NT2/D1 (cell line): ENCODE data around the gene LPP.
"Not testable (repeated sequence)": the region's sequence is repeated elsewhere in the genome, so short reads cannot be mapped to it uniquely, and the experiment has no call there.

Experiments used
- DNase-seq: peaks from one replicate; pipeline ENCODE4 v3.0.0-alpha.2; 2011; ENCODE audit warnings: low read depth, low spot score
- H3K27me3 ChIP-seq: 2 replicates; pipeline ENCODE4 v1.6.0; 2011; ENCODE audit warnings: mild to moderate bottlenecking; ENCODE audit not compliant: insufficient read length, insufficient read depth
- H3K36me3 ChIP-seq: 2 replicates; pipeline ENCODE4 v1.6.1; 2011; ENCODE audit warnings: mild to moderate bottlenecking, low read length, mixed read lengths; ENCODE audit not compliant: insufficient read depth, insufficient read length
- H3K4me1 ChIP-seq: 2 replicates; pipeline ENCODE4 v1.5.1; 2011; ENCODE audit not compliant: insufficient read depth, insufficient read length
- H3K4me3 ChIP-seq: 2 replicates; pipeline ENCODE4 v1.5.1; 2011; ENCODE audit warnings: low read depth; ENCODE audit not compliant: insufficient read length
- H3K9ac ChIP-seq: 2 replicates; pipeline ENCODE4 v1.6.0; 2011; ENCODE audit warnings: low read depth; ENCODE audit not compliant: insufficient read length
- H3K9me3 ChIP-seq: 2 replicates; pipeline ENCODE4 v1.5.1; 2011; ENCODE audit warnings: mild to moderate bottlenecking, low read length; ENCODE audit not compliant: insufficient read depth
- SUZ12 ChIP-seq: IDR thresholded peaks from 2 replicates; pipeline ENCODE4 v1.6.1; 2011; ENCODE audit not compliant: insufficient read length, insufficient read depth; ENCODE audit errors: extremely low read depth
- YY1 ChIP-seq: IDR thresholded peaks from 2 replicates; pipeline ENCODE4 v1.6.1; 2011; ENCODE audit not compliant: insufficient read length, insufficient read depth
- ZNF274 ChIP-seq: IDR thresholded peaks from 2 replicates; pipeline ENCODE4 v1.6.1; 2011; ENCODE audit warnings: mild to moderate bottlenecking, low read depth, low read length

Gene LPP

GRCh38 chr3:188434594-188434993 is 280.6 kb downstream of the LPP start:
- Histone ChIP-seq H3K4me1 (no peaks in the 10 kb centered on the region), H3K9ac (no peak overlapping the region), H3K9me3 (no peaks in the 10 kb centered on the region), H3K36me3 (no peaks in the 10 kb centered on the region), H3K4me3 (no peak overlapping the region), H3K27me3 (no peaks in the 10 kb centered on the region)
- no peak for TF ChIP-seq YY1
- TF ChIP-seq ZNF274, result no peak
- TF ChIP-seq SUZ12, result no peak
- no peak for DNase-seq

- no peak overlapping the region for H3K9ac ChIP-seq
- no peaks in the 10 kb centered on the region for H3K4me1 ChIP-seq
- TF ChIP-seq SUZ12, result no peak
- no peak for TF ChIP-seq YY1
- no peak for TF ChIP-seq ZNF274
- H3K9me3 ChIP-seq, result no peaks in the 10 kb centered on the region
- no peaks in the 10 kb centered on the region for H3K27me3 ChIP-seq
- DNase-seq, result no peak
- no peak overlapping the region for H3K4me3 ChIP-seq
- H3K36me3 ChIP-seq, result no peaks in the 10 kb centered on the region
Observed at GRCh38 chr3:188435266-188435665, 281.3 kb downstream of the LPP start.

GRCh38 chr3:188437926-188438325 is 284.0 kb downstream of the LPP start:
- H3K4me3 ChIP-seq, result no peak overlapping the region
- no peaks in the 10 kb centered on the region for H3K9me3 ChIP-seq
- H3K9ac ChIP-seq, result no peak overlapping the region
- TF ChIP-seq SUZ12, result no peak
- TF ChIP-seq YY1, result no peak
- TF ChIP-seq ZNF274, result no peak
- no peaks in the 10 kb centered on the region for H3K36me3 ChIP-seq
- no peak for DNase-seq
- no peaks in the 10 kb centered on the region for H3K4me1 ChIP-seq
- no peaks in the 10 kb centered on the region for H3K27me3 ChIP-seq

- H3K9me3 ChIP-seq, result no peaks in the 10 kb centered on the region
- H3K27me3 ChIP-seq, result no peaks in the 10 kb centered on the region
- H3K36me3 ChIP-seq, result no peaks in the 10 kb centered on the region
- no peak overlapping the region for H3K4me3 ChIP-seq
- no peak for DNase-seq
- H3K4me1 ChIP-seq, result no peaks in the 10 kb centered on the region
- H3K9ac ChIP-seq, result no peak overlapping the region
- no peak for TF ChIP-seq ZNF274
- TF ChIP-seq YY1, result no peak
- no peak for TF ChIP-seq SUZ12
Observed at GRCh38 chr3:188439080-188439479, 285.1 kb downstream of the LPP start.

GRCh38 chr3:188440340-188440972 is 286.5 kb downstream of the LPP start:
- no peak for DNase-seq
- TF ChIP-seq ZNF274 (no peak), SUZ12 (no peak), YY1 (no peak)
- H3K4me3 ChIP-seq, result no peak overlapping the region
- H3K4me1 ChIP-seq, result no peaks in the 10 kb centered on the region
- no peaks in the 10 kb centered on the region for H3K36me3 ChIP-seq
- H3K27me3 ChIP-seq, result no peaks in the 10 kb centered on the region
- no peaks in the 10 kb centered on the region for H3K9me3 ChIP-seq
- no peak overlapping the region for H3K9ac ChIP-seq

- Histone ChIP-seq H3K36me3 (no peaks in the 10 kb centered on the region), H3K9ac (no peak overlapping the region), H3K4me3 (no peak overlapping the region), H3K27me3 (no peaks in the 10 kb centered on the region), H3K9me3 (no peaks in the 10 kb centered on the region), H3K4me1 (no peaks in the 10 kb centered on the region)
- no peak for DNase-seq
- TF ChIP-seq SUZ12 (no peak), ZNF274 (no peak), YY1 (no peak)
Observed at GRCh38 chr3:188442430-188442829, 288.5 kb downstream of the LPP start.

GRCh38 chr3:188445175-188445574 is 291.2 kb downstream of the LPP start:
- not testable (repeated sequence) for H3K27me3 ChIP-seq, H3K36me3 ChIP-seq, H3K9me3 ChIP-seq, H3K4me1 ChIP-seq, DNase-seq, H3K4me3 ChIP-seq, H3K9ac ChIP-seq
